Hematopoietic multipotent progenitor cell treated with erythropoietin and hydrocortisone succinate and interleukin-3 and kit ligand, for 8 days (in vitro differentiated cells): ENCODE data around the gene CTIF.
A peak's percentile ranks its signal among the peaks of the same experiment; 100 is the strongest.

Source experiments
- DNase-seq: peaks from one replicate; pipeline ENCODE4 v3.0.0-alpha.2; 2015

The CTIF gene

GRCh38 chr18:48605408-48605845 lies 66.6 kb downstream of the CTIF start:
- DNase-seq: peak; percentile 98

GRCh38 chr18:48607056-48607984 lies 68.5 kb downstream of the CTIF start:
- no peak for DNase-seq

GRCh38 chr18:48608581-48608980 lies 69.8 kb downstream of the CTIF start:
- no peak for DNase-seq

- DNase-seq: no peak
Observed at GRCh38 chr18:48609114-48609513, 70.3 kb downstream of the CTIF start.

GRCh38 chr18:48609820-48610815 lies 71.3 kb downstream of the CTIF start:
- no peak for DNase-seq

GRCh38 chr18:48611203-48611602 lies 72.4 kb downstream of the CTIF start:
- DNase-seq: no peak

GRCh38 chr18:48611785-48612480 lies 73.1 kb downstream of the CTIF start:
- no peak for DNase-seq

- no peak for DNase-seq
Observed at GRCh38 chr18:48612511-48612910, 73.7 kb downstream of the CTIF start.

GRCh38 chr18:48612917-48613316 lies 74.1 kb downstream of the CTIF start:
- DNase-seq: no peak

GRCh38 chr18:48613589-48614404 lies 75.0 kb downstream of the CTIF start:
- no peak for DNase-seq

- DNase-seq: no peak
Observed at GRCh38 chr18:48615566-48616401, 77.0 kb downstream of the CTIF start.

- DNase-seq: no peak
Observed at GRCh38 chr18:48616484-48617255, 77.8 kb downstream of the CTIF start.

GRCh38 chr18:48617844-48618497 lies 79.1 kb downstream of the CTIF start:
- DNase-seq: no peak

GRCh38 chr18:48619016-48619415 lies 80.2 kb downstream of the CTIF start:
- no peak for DNase-seq

GRCh38 chr18:48619501-48619900 lies 80.7 kb downstream of the CTIF start:
- DNase-seq: no peak

GRCh38 chr18:48620071-48620470 lies 81.2 kb downstream of the CTIF start:
- DNase-seq: no peak

- no peak for DNase-seq
Observed at GRCh38 chr18:48621240-48621639, 82.4 kb downstream of the CTIF start.

GRCh38 chr18:48621815-48622555 lies 83.2 kb downstream of the CTIF start:
- no peak for DNase-seq

GRCh38 chr18:48622911-48623431 lies 84.1 kb downstream of the CTIF start:
- DNase-seq: no peak
